Bronchial epithelial cell (primary cell): ENCODE results near the gene MAP4. TPM values are rescaled to one million over a fixed set of nuclear protein-coding genes. Genes with fewer than 3 reads are reported as not detected.

Experiments
- DNase-seq: peaks from one replicate; pipeline ENCODE4 v3.0.0-alpha.2; 2010; ENCODE audit warnings: low read depth
- FAIRE-seq: peaks from 2 replicates; lab custom pipeline; 2011; peaks lifted over from hg19 to GRCh38; lab: Jason Lieb, UNC
- H3K27me3 ChIP-seq: 2 replicates; pipeline ENCODE4 v1.5.1; 2011; ENCODE audit warnings: low read length; ENCODE audit not compliant: control insufficient read depth, insufficient read depth
- H3K36me3 ChIP-seq: 2 replicates; pipeline ENCODE4 v1.5.1; 2011; ENCODE audit warnings: low read length; ENCODE audit not compliant: control insufficient read depth, insufficient read depth
- H3K4me3 ChIP-seq: 2 replicates; pipeline ENCODE4 v1.5.1; 2011; ENCODE audit warnings: mild to moderate bottlenecking, low read depth, low read length, control low read depth
- CTCF ChIP-seq: IDR thresholded peaks from 2 replicates; pipeline ENCODE4 v1.5.1; 2011; ENCODE audit warnings: mild to moderate bottlenecking, moderate library complexity, low read length, control low read depth, inconsistent platforms; ENCODE audit not compliant: insufficient read depth, severe bottlenecking
- total RNA-seq: library from RNA; depleted of rRNA; stranded (reverse); fragments of >200 nt; gene quantifications from 2 replicates; pipeline ENCODE4 v1.2.1, GENCODE V29; 2014

Gene MAP4
- total RNA-seq, 1 donor from 2014 or later: 44.8 TPM

GRCh38 chr3:47855461-47856383, 160.5 kb downstream of the MAP4 start:
- Histone ChIP-seq H3K27me3 (no peaks in the 10 kb centered on the region), H3K4me3 (no peak overlapping the region), H3K36me3 (peaks cover 29% of the 10 kb centered on the region)
- FAIRE-seq (peak; percentile 23), DNase-seq (no peak)
- TF ChIP-seq CTCF: no peak

DNA sequence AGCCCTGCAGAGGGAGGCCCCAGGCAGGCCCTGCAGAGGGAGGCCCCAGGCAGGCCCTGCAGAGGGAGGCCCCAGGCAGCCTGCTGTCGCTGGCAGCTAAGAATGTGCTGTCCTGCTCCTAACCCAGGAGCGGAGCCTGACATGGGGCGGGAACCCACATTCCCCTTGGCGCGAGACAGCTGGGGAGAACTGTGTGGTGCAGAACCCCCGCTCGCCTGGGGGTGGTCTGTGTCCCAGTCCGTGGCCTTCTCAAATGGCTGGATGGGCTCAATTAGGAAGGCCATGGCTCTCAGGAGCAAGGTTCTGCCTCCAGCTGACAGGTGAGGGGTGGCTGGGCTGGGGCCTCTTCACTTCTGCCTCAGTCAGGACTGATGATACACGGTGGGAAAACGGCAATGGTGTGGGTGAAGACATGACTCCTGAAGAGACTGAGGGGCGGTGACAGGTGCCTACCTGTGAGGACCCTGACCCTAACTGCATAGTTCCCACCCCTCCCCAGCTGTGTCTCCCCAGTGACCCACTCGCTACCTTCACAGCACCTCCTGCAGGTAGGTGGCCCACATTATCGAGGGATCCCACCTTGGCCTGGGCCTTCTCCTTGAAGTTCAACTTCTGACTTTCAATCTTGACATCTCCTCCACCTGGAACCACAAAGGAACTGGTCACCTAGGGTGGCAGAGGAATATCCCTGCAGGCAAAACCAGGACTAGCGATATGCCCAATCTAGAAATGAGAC, 161.3 kb downstream of the MAP4 start:
- DNase-seq (no peak), FAIRE-seq (peak; percentile 70)
- Histone ChIP-seq H3K27me3 (no peaks in the 10 kb centered on the region), H3K4me3 (no peak overlapping the region), H3K36me3 (peaks cover 28% of the 10 kb centered on the region)
- TF ChIP-seq CTCF: peak; percentile 7

DNA sequence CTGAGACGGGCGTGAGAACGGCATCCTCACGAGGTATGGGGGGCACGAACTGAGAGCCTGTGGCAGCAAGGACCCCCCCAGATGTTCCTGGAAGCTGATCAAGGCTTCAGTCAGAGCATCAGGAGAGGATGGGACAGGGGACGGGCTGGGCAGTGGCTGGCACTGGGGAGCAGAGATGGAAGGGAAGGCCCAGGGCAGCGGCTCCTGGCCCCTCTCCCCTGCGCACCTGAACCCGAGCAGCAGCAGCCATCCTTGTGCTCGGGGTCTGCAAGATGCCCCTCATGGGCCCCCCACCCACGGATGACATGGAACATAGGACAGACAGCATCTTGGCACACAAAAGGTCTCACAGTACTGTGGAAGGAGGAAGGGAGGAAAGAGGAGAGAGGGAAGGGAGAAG, 161.9 kb downstream of the MAP4 start:
- no peak for DNase-seq
- no peak for TF ChIP-seq CTCF
- Histone ChIP-seq H3K36me3 (peaks cover 30% of the 10 kb centered on the region), H3K4me3 (no peak overlapping the region), H3K27me3 (no peaks in the 10 kb centered on the region)
- no peak for FAIRE-seq

DNA sequence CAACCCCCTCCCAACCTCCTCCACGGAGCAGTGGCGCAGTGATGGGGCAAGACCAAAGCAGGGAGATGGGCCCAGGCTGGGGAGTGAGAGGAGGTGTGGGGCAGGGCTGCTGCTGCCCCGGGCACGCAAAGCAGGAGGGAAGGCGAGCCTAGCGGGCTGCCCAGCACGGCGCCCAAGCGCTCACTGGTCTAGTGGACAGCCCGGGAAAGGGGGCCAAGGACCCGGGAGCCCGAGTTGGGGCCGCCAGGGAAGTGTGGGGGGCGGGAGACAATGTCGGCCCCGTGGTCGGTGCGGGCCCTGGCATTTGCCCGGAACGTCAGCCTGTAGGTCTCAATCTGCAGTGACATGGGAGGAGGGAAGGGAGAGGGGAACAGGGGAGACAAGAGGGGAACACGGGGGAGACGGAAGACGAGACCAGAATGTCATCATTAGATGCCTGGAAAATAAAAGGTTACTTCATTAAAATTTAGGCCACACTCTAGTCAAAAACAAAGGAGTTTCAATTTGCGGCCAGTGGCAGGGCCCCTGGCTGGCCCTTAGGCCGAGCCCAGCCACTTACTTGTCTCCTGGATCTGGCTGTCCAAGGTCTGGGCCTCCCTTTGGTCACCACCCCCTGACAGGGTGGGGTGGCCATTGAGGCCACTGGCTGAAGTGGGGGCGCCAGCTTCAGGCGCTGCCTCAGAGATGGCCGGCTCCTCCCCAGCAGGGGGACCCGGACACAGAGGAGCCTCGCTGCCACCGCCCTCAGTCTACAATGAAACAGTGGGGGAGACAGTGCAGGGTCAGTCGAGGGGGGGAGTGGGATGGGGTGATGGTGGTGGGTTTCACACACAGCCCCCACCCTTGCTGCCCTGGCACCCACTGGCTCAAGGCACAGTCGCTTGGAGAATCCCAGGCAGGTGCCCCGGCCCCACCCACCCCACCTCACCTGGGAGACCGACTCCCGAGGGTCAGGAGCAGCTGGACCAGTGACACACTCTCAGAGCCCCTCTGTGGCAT, 163.3 kb downstream of the MAP4 start:
- FAIRE-seq: no peak
- peaks cover 38% of the 10 kb centered on the region for H3K36me3 ChIP-seq
- no peak for TF ChIP-seq CTCF
- H3K27me3 ChIP-seq: no peaks in the 10 kb centered on the region
- no peak for DNase-seq
- H3K4me3 ChIP-seq: no peak overlapping the region

DNA sequence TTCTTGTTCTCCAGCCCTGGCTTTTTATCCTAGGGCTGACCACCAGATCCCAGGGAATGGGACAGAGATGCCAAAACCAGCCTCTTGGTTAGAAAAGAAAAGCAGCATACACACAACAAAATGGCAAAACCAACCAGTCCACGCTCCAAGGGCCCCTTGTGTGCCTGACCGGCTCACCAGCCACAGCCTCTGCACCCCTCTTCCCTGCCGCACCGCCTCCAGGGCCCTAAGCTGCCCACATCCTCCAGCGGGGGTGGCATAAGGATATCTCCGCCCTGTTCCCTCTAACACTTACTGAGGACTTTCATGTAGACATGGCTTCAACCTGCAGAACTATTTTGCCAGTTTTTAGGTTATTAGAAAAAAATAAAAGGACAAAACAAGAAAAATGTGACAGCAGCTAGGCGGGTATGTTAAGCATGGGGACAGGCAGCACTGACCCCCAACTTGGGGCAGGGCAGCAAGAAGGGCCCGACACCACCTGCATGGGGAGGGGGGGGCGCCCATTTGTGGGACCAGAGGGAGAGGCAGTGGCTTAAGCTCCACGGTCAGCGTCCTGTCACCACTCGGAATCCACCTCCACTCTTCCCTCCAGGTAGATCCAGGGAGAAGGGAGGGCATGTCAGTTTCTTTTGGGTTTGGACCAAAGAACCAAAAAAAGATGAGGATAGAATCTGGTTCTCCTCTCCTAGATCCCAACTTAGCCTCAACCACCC, 164.2 kb downstream of the MAP4 start:
- Histone ChIP-seq H3K4me3 (no peak overlapping the region), H3K27me3 (no peaks in the 10 kb centered on the region), H3K36me3 (peaks cover 37% of the 10 kb centered on the region)
- DNase-seq (no peak), FAIRE-seq (no peak)
- no peak for TF ChIP-seq CTCF
